PC-9 (cell line): Measurements from ENCODE around the gene RNF212. TPM values are rescaled to one million over a fixed set of nuclear protein-coding genes. Genes with fewer than 3 reads are reported as not detected.

Source experiments
- BruUV-seq: library from RNA; stranded (reverse); fragments of 400-500 nt; replicated peaks from 2 replicates; lab custom pipeline; 2021; lab: Mats Ljungman, UMichigan
- CTCF ChIA-PET: fragments of 300-600 bp; sonication (Branson Sonifier 250); formaldehyde crosslinking; loops from one replicate; lab custom pipeline; 2022; ENCODE audit warnings: antibody characterized with exemption; lab: Charles Lee
- POLR2A ChIA-PET: fragments of 300-600 bp; sonication (Branson Sonifier 250); formaldehyde crosslinking; loops from one replicate; lab custom pipeline; 2022; ENCODE audit warnings: antibody characterized with exemption; ENCODE audit not compliant: unreplicated experiment; lab: Charles Lee
- DNase-seq, 2 experiments: peaks; one replicate each; pipeline versions ENCODE4 v3.0.0 to v3.0.0-alpha.2; 2015 to 2022; ENCODE audit warnings: mixed read lengths in 1 of 2
- H2AFZ ChIP-seq: fragments of 200-600 bp; sonication (generic); 2 replicates; pipeline ENCODE4 v1.8.1; 2017; ENCODE audit warnings: antibody characterized with exemption
- H3F3A ChIP-seq: fragments of 200-600 bp; sonication (generic); 2 replicates; pipeline ENCODE4 v1.8.1; 2017; ENCODE audit warnings: antibody characterized with exemption, mild to moderate bottlenecking, low read depth; ENCODE audit not compliant: insufficient read depth
- H3K27ac ChIP-seq: fragments of 200-600 bp; sonication (generic); 2 replicates; pipeline ENCODE4 v1.6.1; 2016; ENCODE audit warnings: mixed run types
- H3K27me3 ChIP-seq: fragments of 200-600 bp; sonication (generic); 2 replicates; pipeline ENCODE4 v1.6.1; 2016; ENCODE audit warnings: low read depth, mixed run types; ENCODE audit not compliant: insufficient read depth
- H3K36me3 ChIP-seq: fragments of 200-600 bp; sonication (generic); 2 replicates; pipeline ENCODE4 v1.6.1; 2016; ENCODE audit warnings: low read depth, mixed run types
- H3K4me1 ChIP-seq: fragments of 200-600 bp; sonication (generic); replicated peaks from 2 replicates; pipeline ENCODE4 v1.6.1; 2016; ENCODE audit warnings: mixed run types; ENCODE audit not compliant: insufficient read depth
- H3K4me2 ChIP-seq: fragments of 200-600 bp; sonication (generic); 2 replicates; pipeline ENCODE4 v1.6.1; 2017; ENCODE audit warnings: mixed run types
- H3K4me3 ChIP-seq: fragments of 200-600 bp; sonication (generic); 2 replicates; pipeline ENCODE4 v1.6.1; 2016; ENCODE audit warnings: mixed run types
- H3K79me2 ChIP-seq: fragments of 200-600 bp; sonication (generic); 2 replicates; pipeline ENCODE4 v1.6.1; 2017; ENCODE audit warnings: low read depth, mixed run types
- H3K9me2 ChIP-seq: fragments of 200-600 bp; sonication (generic); 2 replicates; pipeline ENCODE4 v1.8.1; 2017; ENCODE audit warnings: mild to moderate bottlenecking; ENCODE audit not compliant: insufficient read depth
- H3K9me3 ChIP-seq: fragments of 200-600 bp; sonication (generic); 2 replicates; pipeline ENCODE4 v1.8.1; 2016; ENCODE audit warnings: low read depth; ENCODE audit not compliant: insufficient read depth
- H4K20me1 ChIP-seq: fragments of 200-600 bp; sonication (generic); 2 replicates; pipeline ENCODE4 v1.8.1; 2017; ENCODE audit not compliant: insufficient read depth
- EZH2 ChIP-seq: fragments of 200-600 bp; sonication (generic); IDR thresholded peaks from 2 replicates; pipeline ENCODE4 v1.8.0; 2017; ENCODE audit warnings: antibody characterized with exemption, low read depth
- intact Hi-C: fragments of 100-400 bp; cut with micrococcal nuclease; formaldehyde crosslinking; loops from one replicate; pipeline ENCODE4 v1.10.0; 2022; ENCODE audit not compliant: unreplicated experiment
- total RNA-seq: library from RNA; stranded (reverse); gene quantifications from 2 replicates; pipeline ENCODE4 v1.2.3, GENCODE V29; 2021
- TF ChIP-seq, protein P1 (sequence below): fragments of 200-600 bp; sonication (generic); conservative IDR thresholded peaks from 2 replicates; pipeline ENCODE4 v1.6.1; 2017; ENCODE audit warnings: mixed run types, antibody characterized with exemption, mild to moderate bottlenecking, moderate library complexity

RNF212 gene
- total RNA-seq, 1 experiment from 2014 or later, result 4.2 TPM

DNA sequence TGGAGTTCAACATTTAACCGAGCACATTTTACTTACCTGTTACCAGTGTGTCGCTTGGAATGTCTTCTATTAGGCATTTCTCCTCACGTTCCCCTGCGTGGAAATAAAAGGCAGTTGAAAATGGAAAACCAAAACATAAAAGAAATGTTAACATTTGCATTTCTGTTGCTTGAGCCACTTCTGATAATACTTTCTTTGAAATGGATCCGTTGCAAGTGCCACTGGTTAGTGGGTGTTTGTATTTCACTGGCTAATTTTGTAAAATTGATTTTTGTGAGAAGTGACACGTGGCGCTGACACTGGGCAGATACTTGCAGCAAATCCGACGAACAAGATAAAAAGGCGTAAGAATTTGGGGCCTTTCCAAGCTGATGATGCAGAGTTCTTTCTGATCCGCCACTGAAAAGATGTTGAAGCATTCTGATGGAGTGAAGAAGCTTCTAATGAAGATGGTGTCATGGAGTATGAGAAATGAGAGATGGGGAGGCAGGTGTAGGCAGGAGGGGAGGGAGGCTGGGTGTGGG, 40.3 kb upstream of the RNF212 start:
- no peaks in the 10 kb centered on the region for H3F3A ChIP-seq
- CTCF ChIA-PET, result no interaction called here
- H2AFZ ChIP-seq, result no peak overlapping the region
- H3K79me2 ChIP-seq, result no peaks in the 10 kb centered on the region
- no peak for DNase-seq
- H3K36me3 ChIP-seq, result no peaks in the 10 kb centered on the region
- H4K20me1 ChIP-seq, result no peaks in the 10 kb centered on the region
- no peak for TF ChIP-seq EZH2
- TF ChIP-seq, protein P1, sequence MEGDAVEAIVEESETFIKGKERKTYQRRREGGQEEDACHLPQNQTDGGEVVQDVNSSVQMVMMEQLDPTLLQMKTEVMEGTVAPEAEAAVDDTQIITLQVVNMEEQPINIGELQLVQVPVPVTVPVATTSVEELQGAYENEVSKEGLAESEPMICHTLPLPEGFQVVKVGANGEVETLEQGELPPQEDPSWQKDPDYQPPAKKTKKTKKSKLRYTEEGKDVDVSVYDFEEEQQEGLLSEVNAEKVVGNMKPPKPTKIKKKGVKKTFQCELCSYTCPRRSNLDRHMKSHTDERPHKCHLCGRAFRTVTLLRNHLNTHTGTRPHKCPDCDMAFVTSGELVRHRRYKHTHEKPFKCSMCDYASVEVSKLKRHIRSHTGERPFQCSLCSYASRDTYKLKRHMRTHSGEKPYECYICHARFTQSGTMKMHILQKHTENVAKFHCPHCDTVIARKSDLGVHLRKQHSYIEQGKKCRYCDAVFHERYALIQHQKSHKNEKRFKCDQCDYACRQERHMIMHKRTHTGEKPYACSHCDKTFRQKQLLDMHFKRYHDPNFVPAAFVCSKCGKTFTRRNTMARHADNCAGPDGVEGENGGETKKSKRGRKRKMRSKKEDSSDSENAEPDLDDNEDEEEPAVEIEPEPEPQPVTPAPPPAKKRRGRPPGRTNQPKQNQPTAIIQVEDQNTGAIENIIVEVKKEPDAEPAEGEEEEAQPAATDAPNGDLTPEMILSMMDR, result no peak
- 0 out of 2 replicates have a peak, but pooled peaks cover 2% of the 10 kb centered on the region for H3K9me3 ChIP-seq
- peaks cover 5% of the 10 kb centered on the region; the same call in 1 of the 2 replicates for H3K4me1 ChIP-seq
- BruUV-seq, result no TSS peak
- H3K27me3 ChIP-seq, result peaks cover 89% of the 10 kb centered on the region
- H3K9me2 ChIP-seq, result no peaks in the 10 kb centered on the region
- intact Hi-C loops, result no loop called here
- H3K27ac ChIP-seq, result no peak overlapping the region
- H3K4me2 ChIP-seq, result no peak overlapping the region
- POLR2A ChIA-PET, result no interaction called here
- no peak overlapping the region for H3K4me3 ChIP-seq

DNA sequence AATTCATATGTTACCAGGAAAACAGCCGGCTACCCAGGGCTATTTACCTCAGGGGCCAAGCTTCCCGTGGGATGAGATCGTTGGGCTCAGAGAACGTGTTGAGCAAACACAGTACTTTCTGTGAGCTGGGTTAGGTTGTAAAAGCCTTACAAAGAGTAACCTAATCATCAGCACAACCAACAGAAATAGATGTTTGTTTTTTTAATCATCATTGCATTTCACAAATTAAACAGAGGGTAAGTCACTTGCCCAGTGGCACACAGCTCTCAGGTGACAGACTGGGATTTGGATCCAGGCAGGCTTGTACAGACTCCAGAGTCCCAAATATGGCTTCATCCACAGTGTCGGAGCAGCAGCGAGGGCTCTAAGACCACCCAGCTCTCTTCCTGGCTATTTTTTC, 38.9 kb upstream of the RNF212 start:
- CTCF ChIA-PET, result interaction anchor here (0.9 kb wide), 1 partner anchor 437 kb away, joined by 9 read pairs; no protein-coding TSS in a partner anchor
- POLR2A ChIA-PET, result no interaction called here
- no peak overlapping the region for H3K4me3 ChIP-seq

DNA sequence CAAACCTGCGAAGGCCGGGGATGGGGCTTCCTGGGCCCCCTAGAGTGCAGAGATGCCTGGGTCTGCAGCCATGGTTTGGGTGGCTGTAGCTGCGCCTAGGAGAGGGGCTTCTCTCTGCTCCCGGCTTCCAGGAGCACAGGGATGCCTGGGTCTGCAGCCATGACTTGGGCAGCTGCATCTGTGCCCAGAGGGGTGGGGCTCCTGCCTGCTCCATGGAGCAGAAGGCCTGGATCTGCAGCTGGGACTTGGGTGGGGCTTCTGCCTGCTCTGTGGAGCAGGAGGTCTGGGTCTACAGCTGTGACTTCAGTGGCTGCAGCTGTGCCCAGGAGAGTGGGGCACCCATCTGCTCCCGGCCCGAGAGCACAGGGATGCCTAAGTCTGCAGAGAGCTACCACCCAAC, 38.2 kb upstream of the RNF212 start:
- no TSS peak for BruUV-seq
- H3F3A ChIP-seq, result no peaks in the 10 kb centered on the region
- DNase-seq, result no peak
- H3K4me3 ChIP-seq, result no peak overlapping the region
- no peaks in the 10 kb centered on the region for H3K36me3 ChIP-seq
- H3K9me2 ChIP-seq, result no peaks in the 10 kb centered on the region
- H3K27me3 ChIP-seq, result peaks cover 82% of the 10 kb centered on the region
- TF ChIP-seq EZH2, result no peak
- TF ChIP-seq, protein P1, result no peak
- CTCF ChIA-PET, result no interaction called here
- no peaks in the 10 kb centered on the region for H4K20me1 ChIP-seq
- no peaks in the 10 kb centered on the region for H3K79me2 ChIP-seq
- no peak overlapping the region for H3K27ac ChIP-seq
- no peak overlapping the region for H3K4me2 ChIP-seq
- H3K4me1 ChIP-seq, result peaks cover 5% of the 10 kb centered on the region; the same call in 1 of the 2 replicates
- no peak overlapping the region for H2AFZ ChIP-seq
- intact Hi-C loops, result no loop called here
- POLR2A ChIA-PET, result no interaction called here
- H3K9me3 ChIP-seq, result no peaks in the 10 kb centered on the region

More for the DNA sequence above, 38.9 kb upstream of the RNF212 start:
- Histone ChIP-seq H3K4me1 (peaks cover 5% of the 10 kb centered on the region; the same call in 1 of the 2 replicates), H3K9me2 (no peaks in the 10 kb centered on the region), H3F3A (no peaks in the 10 kb centered on the region), H3K27ac (no peak overlapping the region), H4K20me1 (no peaks in the 10 kb centered on the region), H3K79me2 (no peaks in the 10 kb centered on the region), H3K9me3 (no peaks in the 10 kb centered on the region), H2AFZ (no peak overlapping the region), H3K4me2 (no peak overlapping the region), H3K27me3 (peaks cover 89% of the 10 kb centered on the region), H3K36me3 (no peaks in the 10 kb centered on the region)
- intact Hi-C loops, result no loop called here
- no peak for DNase-seq
- TF ChIP-seq EZH2, result no peak
- TF ChIP-seq, protein P1, result no peak
- no TSS peak for BruUV-seq
